ES-I3 (cell line): ENCODE measurements around the gene KDELR3.

Source experiments
- H3K36me3 ChIP-seq: 2 replicates; pipeline ENCODE4 v1.6.1; 2013; ENCODE audit warnings: mild to moderate bottlenecking, low read length, control low read depth, moderate library complexity; ENCODE audit not compliant: insufficient read depth
- H3K4me1 ChIP-seq: 2 replicates; pipeline ENCODE4 v1.6.1; 2013; ENCODE audit warnings: mild to moderate bottlenecking, control low read depth, low read length; ENCODE audit not compliant: insufficient read depth
- H3K9ac ChIP-seq: 2 replicates; pipeline ENCODE4 v1.6.1; 2013; ENCODE audit warnings: low read depth, mild to moderate bottlenecking, low read length, moderate library complexity
- H3K9me3 ChIP-seq: 2 replicates; pipeline ENCODE4 v1.6.1; 2013; ENCODE audit warnings: mild to moderate bottlenecking, low read length, moderate library complexity; ENCODE audit not compliant: control insufficient read depth, insufficient read depth

KDELR3 gene

DNA sequence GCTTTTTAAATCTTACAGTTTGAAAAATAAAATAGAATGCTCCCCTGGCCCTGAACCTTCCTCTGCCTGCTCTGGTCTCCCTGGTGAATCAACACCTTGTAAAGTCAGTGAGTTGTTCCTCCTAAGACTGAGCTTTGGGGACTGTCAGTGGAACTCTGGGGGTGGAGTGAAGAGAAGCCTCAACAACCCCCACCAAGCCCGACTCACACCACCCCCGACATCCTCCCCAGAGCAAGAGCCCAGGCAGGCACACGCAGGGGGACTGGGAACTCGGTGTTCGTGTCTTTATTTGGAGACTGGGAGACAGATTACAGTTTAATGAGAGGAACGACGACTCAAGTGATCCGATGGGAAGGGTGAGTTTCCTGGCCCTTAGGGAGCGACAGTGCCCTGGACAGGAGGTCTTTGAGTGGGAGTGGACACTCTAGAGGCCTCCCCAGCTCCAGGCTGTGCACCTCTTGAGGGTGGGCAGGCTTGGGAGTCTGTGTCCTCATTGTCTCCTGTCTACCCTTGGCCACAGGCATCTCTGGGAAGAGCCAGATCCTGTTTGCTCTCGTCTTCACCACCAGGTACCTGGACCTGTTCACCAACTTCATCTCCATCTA lies 6.2 kb downstream of the KDELR3 start:
- Histone ChIP-seq H3K36me3 (no peaks in the 10 kb centered on the region), H3K9me3 (no peaks in the 10 kb centered on the region), H3K4me1 (peaks cover 4% of the 10 kb centered on the region; the same call in 1 of the 2 replicates), H3K9ac (no peak overlapping the region)

DNA sequence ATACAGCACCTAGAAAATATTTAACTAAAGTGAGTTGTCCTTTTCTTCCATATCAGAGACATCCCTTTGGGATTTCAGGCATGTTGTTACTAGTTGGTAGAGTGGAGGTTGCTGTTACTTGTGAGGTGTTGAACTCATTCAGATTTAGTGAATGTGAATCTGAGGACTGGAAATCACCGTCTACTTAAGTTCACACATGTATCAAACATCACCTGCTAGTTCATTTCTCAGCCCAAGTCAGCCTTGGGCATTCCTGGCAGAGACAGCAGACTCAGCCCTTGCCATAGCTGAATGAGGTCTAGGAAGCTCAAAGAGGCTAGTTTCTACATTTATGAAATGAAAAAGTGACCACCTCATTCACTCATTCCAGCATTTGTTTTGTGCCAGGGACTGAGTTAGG lies 9.7 kb downstream of the KDELR3 start:
- Histone ChIP-seq H3K9me3 (no peaks in the 10 kb centered on the region), H3K4me1 (peaks cover 4% of the 10 kb centered on the region; the same call in 1 of the 2 replicates), H3K9ac (no peak overlapping the region), H3K36me3 (peaks cover 18% of the 10 kb centered on the region)

DNA sequence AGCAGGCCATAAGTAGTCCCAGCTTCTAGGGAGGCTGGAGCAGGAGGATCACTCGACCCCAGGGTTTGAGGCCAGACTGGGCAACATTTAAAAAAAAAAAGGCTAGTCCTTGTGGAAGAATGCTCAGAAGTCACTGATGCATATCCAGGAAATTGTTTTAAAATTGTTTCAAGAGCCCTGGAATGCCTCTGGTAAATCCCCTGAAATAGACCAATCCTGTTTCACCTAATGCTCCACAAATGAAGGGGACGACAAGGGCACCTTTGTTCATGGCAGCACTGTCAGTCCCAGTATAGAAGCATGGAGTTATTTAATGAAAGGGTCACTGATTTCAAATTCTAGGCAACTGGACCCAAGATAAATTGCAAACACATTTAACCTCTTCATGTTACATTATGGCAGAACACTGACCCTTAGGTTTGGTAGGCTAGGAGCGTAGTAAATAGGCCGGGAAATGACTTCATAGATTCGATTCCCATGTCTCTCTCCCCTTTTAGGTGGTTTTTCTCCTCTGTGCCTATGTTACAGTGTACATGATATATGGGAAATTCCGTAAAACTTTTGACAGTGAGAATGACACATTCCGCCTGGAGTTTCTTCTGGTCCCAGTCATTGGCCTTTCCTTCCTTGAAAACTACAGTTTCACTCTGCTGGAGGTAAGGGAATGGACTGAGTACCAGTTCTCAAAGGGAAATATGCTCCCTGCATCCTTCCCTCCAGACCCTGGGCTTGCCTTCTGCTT lies 11.4 kb downstream of the KDELR3 start:
- H3K4me1 ChIP-seq: peaks cover under 1% of the 10 kb centered on the region; the same call in 1 of the 2 replicates
- no peak overlapping the region for H3K9ac ChIP-seq
- no peaks in the 10 kb centered on the region for H3K9me3 ChIP-seq
- peaks cover 33% of the 10 kb centered on the region for H3K36me3 ChIP-seq

DNA sequence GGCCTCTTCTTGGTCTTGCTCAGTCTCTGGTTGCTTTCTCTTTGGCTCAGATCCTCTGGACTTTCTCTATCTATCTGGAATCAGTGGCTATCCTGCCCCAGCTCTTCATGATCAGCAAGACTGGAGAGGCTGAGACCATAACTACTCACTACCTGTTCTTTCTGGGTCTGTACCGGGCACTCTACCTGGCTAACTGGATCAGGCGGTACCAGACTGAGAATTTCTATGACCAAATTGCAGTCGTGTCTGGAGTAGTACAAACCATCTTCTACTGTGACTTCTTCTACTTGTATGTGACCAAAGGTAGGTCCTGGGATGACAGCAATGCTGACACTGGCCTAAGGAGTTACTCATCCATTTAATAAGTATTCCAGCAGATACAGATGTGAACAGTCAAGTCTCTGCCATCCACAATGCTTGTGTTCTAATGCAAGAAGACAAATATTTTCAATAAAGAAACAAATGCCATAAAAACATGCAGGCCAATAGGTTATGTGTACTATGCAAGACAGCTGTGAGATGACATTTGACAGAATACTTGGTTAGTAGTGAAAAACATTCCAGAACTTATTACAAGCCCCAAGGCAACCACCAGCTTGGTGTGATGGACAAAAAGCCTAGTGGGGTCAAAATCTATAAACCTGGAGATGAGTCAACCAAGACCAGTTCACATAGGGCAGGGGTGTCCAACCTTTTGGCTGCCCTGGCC lies 13.4 kb downstream of the KDELR3 start:
- Histone ChIP-seq H3K9ac (no peak overlapping the region), H3K36me3 (peaks cover 48% of the 10 kb centered on the region), H3K4me1 (no peaks in the 10 kb centered on the region), H3K9me3 (no peaks in the 10 kb centered on the region)

DNA sequence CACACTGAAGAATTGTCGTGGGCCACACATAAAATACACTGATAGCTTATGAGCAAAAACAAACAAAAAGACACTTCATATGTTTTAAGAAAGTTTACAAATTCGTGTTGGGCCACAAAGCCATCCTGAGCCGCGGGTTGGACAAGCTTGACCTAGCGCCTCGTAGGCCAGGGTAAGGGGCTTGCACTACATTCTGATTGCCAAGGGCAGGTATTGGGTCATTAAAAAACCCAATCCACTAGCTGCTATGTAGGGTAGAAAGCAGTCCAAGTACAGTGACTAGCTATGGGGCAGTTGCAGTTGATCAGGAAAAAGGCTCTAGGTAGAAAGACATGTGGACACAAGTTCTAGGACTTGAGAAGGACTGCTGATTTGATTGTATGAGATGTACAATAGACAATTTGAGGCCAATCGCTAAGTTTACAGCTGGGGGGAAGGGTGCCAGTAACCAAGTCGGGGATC lies 14.0 kb downstream of the KDELR3 start:
- no peaks in the 10 kb centered on the region for H3K9me3 ChIP-seq
- no peaks in the 10 kb centered on the region for H3K4me1 ChIP-seq
- no peak overlapping the region for H3K9ac ChIP-seq
- H3K36me3 ChIP-seq: peaks cover 54% of the 10 kb centered on the region

DNA sequence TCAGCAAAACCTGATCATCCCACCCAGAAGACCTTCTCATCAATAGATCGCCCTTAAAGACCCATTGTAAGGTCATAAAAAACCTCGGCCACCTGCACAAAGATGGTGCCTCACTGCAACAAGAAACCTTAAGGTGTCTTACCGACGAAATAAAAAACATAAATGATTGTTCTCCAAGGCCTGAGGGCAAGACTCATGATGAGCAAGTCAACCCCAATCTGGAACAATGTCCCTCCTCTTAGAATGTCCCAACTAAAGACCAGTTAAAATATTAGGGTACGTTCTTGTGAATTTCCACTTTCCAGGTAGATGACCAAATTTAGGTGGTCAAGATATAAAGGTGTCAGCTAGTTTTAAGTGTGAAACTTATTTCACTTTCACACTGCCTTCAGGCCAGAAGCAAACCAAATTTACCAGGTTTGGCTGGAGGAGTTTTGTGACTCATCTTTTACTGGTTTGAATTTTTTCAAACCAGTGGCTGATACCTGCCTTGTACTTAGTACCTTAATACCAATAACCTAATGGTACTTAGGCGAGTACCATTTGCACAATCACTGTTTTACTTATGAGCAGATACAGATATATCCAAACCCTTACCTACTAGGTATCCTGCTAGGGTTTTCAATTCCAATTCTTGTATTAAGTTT lies 14.9 kb downstream of the KDELR3 start:
- Histone ChIP-seq H3K9ac (no peak overlapping the region), H3K4me1 (no peaks in the 10 kb centered on the region), H3K9me3 (no peaks in the 10 kb centered on the region), H3K36me3 (peaks cover 58% of the 10 kb centered on the region)

DNA sequence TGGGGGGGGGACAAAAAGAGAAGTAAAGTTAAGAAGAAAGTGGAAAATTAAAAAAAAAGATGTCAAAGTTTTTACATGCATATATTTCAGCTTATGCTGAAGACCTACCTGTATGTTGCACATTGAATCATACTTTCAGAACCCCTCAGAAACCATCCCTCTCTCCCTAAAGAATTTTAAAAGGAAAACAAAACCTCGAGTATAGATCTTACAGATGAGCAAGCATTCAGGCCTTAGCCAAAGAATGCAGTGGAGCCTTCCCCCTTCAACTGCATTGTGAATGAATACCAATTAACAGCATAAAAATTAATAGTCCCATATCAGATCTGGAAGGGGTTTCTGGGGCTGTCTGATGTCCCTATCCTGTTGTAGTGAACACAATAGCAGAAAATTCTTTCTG lies 16.3 kb downstream of the KDELR3 start:
- Histone ChIP-seq H3K9me3 (no peaks in the 10 kb centered on the region), H3K4me1 (no peaks in the 10 kb centered on the region), H3K9ac (no peak overlapping the region), H3K36me3 (peaks cover 70% of the 10 kb centered on the region)

DNA sequence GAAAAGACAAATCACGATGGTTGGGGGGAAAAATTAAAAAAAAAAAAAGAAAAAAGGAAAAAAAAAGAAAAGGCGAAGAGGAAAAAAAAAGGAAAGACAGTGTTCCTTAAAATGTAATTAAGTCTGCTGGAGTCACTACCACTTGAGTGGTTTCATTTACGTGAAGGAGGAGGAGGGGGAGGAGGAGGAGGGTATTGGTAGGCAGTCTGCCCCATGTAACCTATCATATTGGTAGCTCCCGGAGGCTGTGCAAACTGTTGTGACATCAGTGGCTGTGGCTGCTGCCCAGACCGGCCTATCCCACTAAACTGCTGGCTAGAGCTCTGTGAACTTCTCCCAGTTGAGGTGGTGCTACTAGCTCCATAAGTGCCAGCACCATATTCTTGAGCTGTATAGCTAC lies 17.9 kb downstream of the KDELR3 start:
- peaks cover 7% of the 10 kb centered on the region for H3K4me1 ChIP-seq
- no peak overlapping the region for H3K9ac ChIP-seq
- peaks cover 78% of the 10 kb centered on the region for H3K36me3 ChIP-seq
- H3K9me3 ChIP-seq: no peaks in the 10 kb centered on the region

DNA sequence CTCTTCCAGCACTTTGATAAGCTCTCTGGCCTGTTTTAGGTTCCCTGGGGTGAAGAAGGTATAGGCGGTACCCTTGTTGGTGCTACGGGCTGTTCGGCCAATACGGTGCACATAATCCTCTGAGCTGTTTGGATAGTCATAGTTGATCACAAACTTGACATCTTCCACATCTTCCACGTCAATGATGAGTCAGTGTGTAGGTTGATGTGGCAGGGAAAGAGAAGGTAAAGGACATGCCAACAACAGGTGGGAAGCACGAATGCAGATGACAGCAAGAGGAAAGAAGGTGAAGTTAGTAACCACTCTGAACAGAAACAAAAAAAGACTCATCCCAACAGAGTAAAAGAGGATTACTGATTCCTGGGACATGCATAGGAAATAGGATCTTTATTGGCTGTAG lies 20.1 kb downstream of the KDELR3 start:
- H3K36me3 ChIP-seq: peaks cover 69% of the 10 kb centered on the region
- H3K9me3 ChIP-seq: no peaks in the 10 kb centered on the region
- H3K4me1 ChIP-seq: peaks cover 15% of the 10 kb centered on the region
- H3K9ac ChIP-seq: no peak overlapping the region

DNA sequence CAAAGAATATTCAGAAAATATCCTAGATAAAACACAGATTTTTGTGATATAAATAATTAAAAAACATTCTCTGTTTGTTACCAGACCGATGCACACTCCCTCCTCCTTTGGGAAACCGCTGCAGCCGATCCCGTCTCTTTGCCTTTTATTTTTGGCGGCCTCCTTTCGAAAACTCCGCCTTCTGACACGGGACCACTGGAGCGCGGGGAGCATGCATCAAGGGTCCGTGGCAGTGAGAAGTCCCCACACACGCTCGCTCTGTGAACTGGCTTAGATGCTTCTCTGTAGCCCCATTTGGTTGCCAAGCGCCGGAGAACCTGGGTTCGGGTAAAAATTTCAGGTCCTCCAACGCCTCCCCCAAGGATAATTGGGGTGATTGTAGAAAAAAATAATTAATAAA lies 21.2 kb downstream of the KDELR3 start:
- Histone ChIP-seq H3K36me3 (peaks cover 70% of the 10 kb centered on the region), H3K9ac (no peak overlapping the region), H3K4me1 (peaks cover 15% of the 10 kb centered on the region), H3K9me3 (no peaks in the 10 kb centered on the region)

DNA sequence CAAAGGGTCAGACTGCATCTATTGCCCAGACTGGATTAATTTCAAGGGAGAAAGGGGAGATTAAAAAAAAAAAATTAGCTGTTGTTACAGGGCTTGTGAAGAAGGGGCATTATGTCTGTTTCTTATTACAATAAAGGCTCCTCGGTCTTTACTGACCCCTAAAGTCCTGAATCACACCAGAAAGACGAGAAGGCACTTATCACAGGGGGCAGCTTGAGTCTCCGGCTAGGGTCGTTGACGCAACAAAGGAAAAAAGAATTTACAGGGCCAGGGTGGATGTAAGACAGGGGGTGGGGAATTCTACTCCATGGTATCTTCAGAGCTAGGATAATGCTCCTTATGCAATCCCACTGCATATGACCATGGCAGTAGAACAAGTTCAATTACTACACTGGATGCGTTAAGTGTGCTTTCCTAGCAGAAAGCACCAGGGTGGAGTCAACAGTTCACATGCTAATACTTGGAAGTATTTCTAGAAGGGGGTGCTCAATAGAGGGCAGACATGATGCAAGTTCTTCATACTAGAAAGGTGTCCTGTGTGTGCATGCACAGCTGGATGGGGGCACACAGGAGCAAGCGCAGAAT lies 21.8 kb downstream of the KDELR3 start:
- Histone ChIP-seq H3K9me3 (no peaks in the 10 kb centered on the region), H3K9ac (no peak overlapping the region), H3K36me3 (peaks cover 70% of the 10 kb centered on the region), H3K4me1 (peaks cover 17% of the 10 kb centered on the region)

DNA sequence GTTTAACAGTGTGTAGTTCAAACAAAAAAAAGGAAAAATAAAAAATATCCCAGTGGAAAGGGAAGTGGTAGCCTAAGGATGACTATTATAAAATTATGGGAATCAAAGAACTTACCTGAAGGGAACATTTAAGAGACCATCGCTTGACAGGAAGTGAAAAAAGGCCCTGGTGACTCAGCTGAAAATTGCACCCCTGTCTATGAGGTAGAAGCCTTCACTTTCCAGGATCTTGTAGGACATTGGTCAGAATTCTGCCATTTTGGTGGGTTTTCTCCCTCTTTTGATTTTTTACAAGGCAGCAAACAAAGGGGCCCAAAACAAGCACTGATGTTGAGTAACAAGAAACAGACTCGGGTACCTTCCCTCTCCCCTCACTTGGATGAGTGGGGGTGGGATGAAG lies 22.6 kb downstream of the KDELR3 start:
- peaks cover 68% of the 10 kb centered on the region for H3K36me3 ChIP-seq
- H3K9me3 ChIP-seq: no peaks in the 10 kb centered on the region
- H3K9ac ChIP-seq: no peak overlapping the region
- H3K4me1 ChIP-seq: peaks cover 20% of the 10 kb centered on the region

DNA sequence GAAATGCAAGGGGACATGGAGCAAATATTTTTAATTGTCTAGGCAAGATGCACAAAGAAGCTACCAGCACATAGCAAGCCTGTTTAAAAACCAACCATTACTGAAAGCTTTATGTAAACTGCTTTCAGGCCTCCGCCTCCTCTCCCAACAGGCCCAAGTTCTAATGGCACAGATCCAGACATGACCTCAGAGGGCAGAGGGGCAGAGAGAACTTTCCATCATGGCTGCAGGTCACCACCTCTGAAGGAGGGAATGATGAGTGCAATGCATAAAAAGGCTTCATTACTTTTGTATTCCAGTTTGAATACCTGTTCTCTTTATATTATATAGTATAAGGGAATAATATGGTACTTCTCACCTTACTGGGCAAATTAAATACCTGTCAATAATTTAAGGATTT lies 23.0 kb downstream of the KDELR3 start:
- H3K9ac ChIP-seq: no peak overlapping the region
- H3K9me3 ChIP-seq: no peaks in the 10 kb centered on the region
- peaks cover 71% of the 10 kb centered on the region for H3K36me3 ChIP-seq
- H3K4me1 ChIP-seq: peaks cover 20% of the 10 kb centered on the region

DNA sequence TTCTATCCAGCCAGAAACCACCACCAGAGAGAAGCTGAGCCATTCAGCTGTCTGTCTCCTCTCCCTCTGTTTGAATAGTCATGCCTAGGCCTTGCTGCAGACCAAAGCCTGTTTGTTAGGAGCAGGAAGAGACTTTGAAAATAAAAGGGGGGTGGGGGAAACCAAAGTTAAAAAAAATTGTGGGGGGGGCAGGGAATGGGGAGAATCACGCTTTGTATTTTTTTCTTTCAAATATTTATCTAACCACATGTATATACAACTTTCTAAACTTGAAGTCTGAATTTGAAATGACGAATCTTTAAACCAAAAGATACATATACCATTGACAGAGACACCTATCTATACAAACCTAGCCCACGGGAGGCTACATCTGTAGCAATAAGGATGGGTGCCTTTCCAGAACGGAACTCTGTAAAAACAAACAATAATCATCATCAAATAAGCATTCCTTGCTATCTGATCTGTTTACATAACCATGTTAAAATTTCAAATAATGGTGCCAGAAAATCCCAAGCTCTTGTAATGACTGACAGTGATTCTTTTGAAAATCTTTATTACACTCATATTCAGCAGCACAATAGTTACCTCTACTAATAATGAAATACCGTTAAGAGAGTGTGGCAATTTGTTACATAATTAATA lies 23.9 kb downstream of the KDELR3 start:
- H3K4me1 ChIP-seq: peaks cover 20% of the 10 kb centered on the region
- peaks cover 63% of the 10 kb centered on the region for H3K36me3 ChIP-seq

More for the DNA sequence above, 23.9 kb downstream of the KDELR3 start:
- Histone ChIP-seq H3K9ac (no peak overlapping the region), H3K9me3 (no peaks in the 10 kb centered on the region)
